Effector CD4-positive, alpha-beta T cell (primary cell): ENCODE measurements around the gene BOC.

Experiments used
- DNase-seq: peaks from one replicate; pipeline ENCODE4 v3.0.0-alpha.2; 2020

Gene BOC

DNA sequence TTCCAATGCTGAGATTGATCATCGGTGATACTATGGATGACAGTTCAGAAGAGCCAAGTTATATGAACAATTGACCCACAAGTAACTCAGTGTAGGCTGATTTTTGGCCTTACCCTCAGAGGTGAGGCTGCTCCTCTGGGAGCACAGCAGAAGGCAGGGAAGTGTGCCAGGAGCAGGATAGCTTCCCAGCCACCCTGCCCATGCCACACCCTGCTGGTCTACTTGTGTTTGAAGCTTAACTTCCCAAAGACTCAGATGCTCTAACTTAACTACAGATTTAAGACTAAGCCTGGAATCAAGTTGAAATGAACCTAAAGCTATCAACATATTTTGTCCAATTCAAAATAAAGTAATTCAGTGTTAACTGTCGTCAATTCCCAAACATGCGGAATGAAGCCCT, 77.5 kb downstream of the BOC start:
- no peak for DNase-seq

DNA sequence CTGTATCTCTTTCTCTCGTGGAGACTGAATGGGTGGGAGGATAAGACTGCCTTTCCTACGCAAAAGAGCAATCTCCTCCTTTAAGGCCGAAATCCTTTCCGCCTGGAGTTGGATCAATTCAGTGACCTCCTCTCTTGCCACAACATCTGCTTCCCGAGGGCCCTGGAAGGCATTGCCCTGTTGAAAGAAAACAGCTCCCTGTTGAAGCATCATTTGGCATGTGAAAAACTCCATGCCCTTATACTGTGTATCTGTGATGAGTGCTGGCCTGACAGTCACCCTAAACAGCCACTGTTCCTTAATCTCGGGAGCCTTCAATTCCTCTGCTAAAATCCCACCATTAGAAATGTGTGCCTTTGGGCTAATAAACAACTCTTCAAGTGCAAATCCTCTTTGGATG, 80.2 kb downstream of the BOC start:
- DNase-seq: no peak

DNA sequence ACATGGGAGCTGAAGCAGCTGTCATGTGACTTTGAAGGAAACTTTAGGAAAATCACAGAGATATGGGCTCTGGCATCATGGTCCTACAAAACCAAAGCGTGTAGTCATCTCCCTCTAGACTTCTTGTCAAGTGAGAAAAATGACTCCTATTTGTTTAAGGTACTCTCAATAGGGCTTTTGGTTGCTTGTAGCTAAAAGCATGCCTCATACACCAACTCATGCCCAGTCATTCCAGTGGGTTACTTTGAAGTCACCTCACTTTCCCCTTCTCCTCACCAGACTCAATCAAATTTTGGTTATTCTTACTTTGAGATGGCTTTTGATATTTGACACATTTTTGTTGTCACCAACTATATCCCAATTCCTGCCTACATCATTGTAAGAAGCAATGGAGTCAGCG, 81.6 kb downstream of the BOC start:
- DNase-seq: no peak

DNA sequence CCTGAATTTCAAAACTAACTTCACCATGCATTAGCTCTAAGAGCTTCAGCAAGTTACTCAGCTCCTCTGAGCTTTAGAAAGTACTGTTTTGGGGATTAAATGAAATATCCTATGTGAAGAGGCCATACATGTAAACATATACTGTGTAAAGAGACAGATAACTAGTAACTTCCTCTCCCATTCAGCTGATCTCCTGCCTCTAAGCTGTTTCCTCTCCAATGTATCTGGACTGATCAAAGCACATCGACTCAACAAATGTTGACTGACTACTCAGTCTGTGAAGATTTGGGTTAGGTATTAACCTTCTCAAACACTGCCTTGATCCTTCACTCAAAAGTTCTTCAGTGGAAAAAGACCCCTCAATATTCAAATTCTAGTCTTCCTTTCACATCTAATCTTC, 82.0 kb downstream of the BOC start:
- no peak for DNase-seq

DNA sequence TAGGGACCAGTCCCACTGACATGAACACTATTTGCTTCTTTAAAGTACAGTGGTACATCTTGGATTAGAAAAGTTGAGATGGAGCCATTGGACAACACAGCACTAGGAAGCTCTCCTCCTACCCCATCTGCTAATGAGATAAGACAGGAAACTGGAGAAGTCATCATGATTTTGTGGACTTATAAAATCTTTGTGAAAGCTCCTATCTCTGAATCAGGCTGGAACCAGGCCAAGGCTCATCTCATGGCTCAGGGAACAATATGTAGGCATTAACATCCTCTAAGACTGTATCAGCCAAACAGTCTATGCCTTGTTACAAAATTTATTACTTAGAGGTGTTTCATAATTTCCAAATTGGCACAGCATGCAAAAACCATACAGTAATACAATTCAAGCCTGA, 84.1 kb downstream of the BOC start:
- no peak for DNase-seq

DNA sequence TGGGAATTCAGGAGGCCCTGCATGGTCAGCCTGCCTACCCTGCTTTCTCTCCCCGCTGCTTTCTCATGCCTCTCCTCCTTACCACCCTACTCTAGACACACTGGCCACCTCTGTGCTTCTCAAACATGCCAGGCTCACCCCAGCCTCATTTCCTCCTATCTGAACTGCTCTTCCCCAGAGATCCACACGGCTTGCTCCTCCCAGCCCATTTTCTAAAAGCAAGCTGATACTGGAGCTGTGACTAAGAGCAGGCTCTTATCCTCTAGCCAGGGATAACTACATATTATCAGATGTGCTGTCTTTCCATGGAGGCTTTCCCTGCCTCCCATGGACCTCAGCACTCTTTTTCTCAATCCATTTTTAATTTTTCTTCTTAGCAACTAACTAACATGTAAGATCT, 85.9 kb downstream of the BOC start:
- DNase-seq: no peak

DNA sequence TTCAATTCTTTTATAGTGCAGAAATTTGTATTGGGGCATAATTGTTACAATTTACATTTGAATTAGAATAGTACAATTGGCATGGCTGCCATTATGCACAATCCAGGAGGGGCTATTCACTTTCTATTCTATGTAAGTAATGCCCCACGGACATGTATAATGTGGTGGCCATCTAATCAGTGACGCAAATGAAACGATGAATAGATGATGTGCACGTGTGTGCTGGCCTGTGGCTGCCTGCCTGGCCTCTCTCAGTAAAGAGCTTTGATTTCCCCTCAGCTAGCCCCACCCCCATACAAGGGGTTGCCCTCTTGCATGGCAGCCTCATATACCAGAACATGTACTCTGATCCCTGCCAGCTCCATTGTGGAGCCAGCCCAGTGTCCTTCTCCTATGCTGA, 86.5 kb downstream of the BOC start:
- no peak for DNase-seq

DNA sequence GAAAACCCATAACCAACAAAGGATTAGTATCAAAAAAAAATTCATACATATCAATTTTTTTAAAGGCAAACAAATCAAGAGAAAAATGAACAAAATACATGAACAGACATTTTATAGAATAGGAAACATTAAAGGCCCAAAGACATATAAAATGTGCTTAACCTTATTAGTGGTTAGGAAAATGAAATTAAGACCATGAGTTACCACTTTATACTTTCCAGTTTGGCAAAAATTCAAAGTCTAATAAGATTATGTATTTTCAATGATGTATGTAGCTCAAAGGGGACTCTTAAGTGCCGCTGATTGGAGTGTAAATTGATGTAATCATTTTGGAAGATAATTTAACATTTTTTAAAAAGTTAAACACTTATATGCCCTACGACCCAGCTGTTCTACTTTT, 89.2 kb downstream of the BOC start:
- no peak for DNase-seq

DNA sequence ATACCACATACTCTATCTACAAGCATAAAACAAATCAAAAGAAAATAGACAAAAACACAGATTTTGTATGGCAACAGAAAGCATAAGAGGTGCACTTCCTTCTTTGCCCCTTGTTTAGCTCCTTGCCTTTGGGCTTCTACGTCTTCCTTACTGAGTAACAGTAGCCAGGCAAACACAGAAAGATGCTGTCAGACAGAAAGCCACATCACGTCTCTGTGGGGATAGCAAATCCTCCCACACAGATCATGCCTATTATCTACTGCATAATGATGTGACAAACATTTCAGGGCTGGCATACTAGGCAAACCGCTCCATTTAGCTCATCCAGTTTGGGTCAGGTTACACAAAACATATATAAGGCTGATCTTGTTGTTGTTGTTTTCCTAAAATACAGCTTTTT, 92.7 kb downstream of the BOC start:
- DNase-seq: no peak

DNA sequence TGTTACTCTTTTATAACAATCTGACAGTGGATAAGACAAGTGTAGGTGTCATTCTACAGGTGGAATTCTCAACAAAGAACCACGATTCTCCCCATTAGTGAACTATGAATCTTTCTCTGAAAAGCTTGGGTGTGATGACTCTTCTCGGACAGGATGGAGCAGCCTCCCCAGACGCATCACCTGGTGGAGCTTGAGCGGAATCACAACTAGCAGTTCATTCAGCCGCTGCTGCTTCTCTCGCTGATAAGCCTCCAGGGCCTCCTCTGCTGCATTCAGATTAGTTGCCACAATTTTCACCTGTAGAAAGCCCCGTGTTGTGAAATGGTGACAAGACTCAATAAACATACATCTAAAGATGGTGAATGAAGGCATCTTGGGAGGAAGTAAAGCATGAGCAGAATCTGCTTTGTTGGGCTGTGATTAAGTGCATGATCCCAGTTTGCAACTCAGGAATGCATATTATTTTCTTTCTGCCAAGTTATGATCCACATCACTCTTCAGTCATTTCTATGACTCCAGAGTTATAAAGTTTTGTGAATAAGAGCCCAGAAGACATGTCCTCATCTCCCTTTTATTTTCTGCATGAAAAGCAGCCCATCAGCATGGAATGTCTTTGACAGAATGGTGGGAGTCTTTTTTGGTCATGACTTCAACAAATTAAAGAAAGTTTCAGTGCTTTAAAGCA, 93.6 kb downstream of the BOC start:
- no peak for DNase-seq

DNA sequence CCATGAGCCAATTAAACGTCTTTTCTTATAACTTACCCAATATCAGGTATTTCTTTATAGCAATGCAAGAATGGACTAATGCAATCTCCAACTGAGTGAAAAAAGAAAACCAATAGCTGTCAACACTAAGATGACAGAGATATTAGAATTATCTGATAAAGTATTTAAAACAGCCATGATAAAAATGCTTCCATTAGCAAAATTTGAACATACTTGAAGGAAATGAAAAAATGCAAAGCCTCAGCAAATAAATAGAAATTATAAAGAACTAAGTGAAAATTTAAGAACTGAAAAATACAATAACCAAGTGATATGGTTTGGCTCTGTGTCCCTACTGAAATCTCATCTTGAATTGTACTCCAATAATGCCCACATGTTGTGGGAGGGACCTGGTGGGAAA, 99.6 kb downstream of the BOC start:
- DNase-seq: no peak

DNA sequence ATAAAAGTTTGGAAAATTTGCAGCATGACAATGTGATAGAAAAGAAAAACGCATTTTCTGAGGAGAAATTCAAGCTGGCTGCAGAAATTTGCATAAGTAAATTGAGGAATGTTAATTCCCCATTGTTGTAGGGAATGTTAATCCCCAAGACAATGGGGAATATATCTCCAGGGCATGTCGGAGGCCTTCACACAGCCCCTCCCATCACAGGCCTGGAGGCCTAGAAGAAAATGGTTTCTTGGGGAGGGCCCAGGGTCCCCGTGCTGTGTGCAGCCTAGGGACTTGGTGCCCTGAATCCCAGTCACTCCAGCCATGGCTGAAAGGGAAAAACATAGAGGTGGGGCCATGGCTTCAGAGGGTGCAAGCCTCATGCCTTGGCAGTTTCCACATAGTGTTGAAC, 101.1 kb downstream of the BOC start:
- no peak for DNase-seq

DNA sequence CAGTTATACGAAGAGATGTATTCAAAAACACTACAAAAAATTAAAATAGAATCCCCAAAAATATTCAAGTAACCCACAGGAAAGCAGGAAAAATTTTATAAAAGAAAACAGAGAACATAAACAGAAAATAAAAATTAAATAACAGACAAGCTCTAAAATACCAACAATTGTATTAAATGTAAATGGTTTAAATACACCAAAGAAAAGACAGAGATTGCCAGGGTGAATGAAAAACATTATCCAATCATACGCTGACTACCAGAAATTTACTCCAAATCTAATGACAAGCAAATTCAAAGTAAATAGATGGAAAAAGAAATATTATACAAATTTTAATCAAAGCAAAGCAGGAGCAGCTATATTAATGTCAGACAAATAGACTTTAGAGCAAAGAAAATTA, 103.6 kb downstream of the BOC start:
- DNase-seq: no peak

DNA sequence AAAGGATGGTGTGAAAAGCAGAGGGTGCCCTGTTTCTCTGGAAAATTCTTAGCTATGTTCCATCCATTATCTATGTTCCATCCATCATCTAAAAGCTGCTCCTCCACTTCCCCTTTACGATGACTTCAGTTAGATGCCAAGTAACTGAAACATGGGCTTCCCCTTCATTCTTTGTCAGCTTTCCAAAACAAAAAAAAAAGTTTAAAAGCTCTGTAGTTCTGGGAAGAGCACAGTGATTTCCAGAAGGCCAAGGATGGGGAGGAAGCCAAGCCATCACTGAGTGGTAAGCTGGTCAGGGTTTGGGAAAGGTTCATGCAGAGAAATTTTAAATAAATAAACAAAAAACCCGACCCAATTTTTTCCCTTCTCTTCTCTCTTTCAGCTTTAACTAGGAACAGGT, 118.4 kb downstream of the BOC start:
- no peak for DNase-seq

DNA sequence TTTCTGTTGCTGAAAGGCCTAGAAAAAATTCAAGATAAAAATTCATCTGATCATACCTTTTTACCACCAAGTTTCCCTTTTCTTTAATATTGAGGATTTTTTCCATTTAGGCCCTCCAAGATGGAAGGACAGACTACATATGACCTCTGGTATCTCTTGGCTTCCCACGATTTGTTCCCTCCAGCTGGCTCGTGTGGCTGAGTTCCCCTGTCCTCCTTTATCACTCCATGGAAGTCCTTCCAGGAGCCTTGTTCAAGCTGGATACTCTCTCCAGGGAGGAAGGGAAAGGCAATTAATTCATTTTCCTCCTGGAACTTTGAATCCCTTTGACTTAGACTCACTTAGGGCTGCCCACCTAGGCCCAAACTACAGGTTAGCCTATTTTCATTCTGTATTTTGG, 119.4 kb downstream of the BOC start:
- no peak for DNase-seq

DNA sequence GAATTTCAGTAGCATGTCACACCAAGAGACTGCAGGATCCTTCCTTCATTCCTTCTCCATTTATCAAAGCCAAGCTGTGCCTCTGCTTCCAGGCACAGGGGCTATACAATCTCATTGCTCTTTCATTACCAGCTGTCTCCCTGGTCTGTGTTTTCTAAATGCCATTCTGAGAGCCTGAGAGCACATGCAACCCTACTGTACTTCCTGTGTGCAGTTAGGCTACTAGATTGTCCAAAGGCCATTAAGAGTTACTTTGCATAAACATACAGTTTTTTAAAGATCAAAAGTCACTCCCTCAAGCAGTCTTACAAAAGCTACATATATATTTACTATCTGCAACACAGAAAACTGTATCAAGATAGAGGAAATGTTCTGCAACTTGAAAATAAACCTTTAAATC, 119.8 kb downstream of the BOC start:
- DNase-seq: no peak
